Activated T-helper 2 cell treated with anti-CD3 and anti-CD28 coated beads, Interferon-gamma antibody, Interleukin-2, Interleukin-4, amounts not matched to agents 10 μg/mL and 5 μg/mL and 100 μg/mL, durations not matched to agents 14 hours and 24 hours and 36 hours (primary cell): ENCODE data around the gene SLC9A9. TPM values are rescaled to one million over a fixed set of nuclear protein-coding genes. Genes with fewer than 3 reads are reported as not detected.
"Not testable (repeated sequence)": the region's sequence is repeated elsewhere in the genome, so short reads cannot be mapped to it uniquely, and the experiment has no call there.

Experiments used
- DNase-seq: peaks from one replicate; pipeline ENCODE4 v3.0.0; 2021; ENCODE audit warnings: low spot score
- H3K27ac Mint-ChIP-seq: one replicate; pipeline ENCODE4 v1.8.0; 2021; ENCODE audit warnings: mixed read lengths
- H3K27me3 Mint-ChIP-seq: one replicate; pipeline ENCODE4 v1.8.0; 2021; ENCODE audit warnings: low read depth, mixed read lengths
- H3K36me3 Mint-ChIP-seq: one replicate; pipeline ENCODE4 v1.8.0; 2021; ENCODE audit warnings: low read depth, mixed read lengths
- H3K4me1 Mint-ChIP-seq: one replicate; pipeline ENCODE4 v1.8.0; 2021; ENCODE audit warnings: low read depth, mixed read lengths
- H3K4me3 Mint-ChIP-seq: one replicate; pipeline ENCODE4 v1.8.0; 2021; ENCODE audit warnings: low read depth, mild to moderate bottlenecking, moderate library complexity, mixed read lengths
- H3K9me3 Mint-ChIP-seq: one replicate; pipeline ENCODE4 v1.8.0; 2021; ENCODE audit warnings: mixed read lengths
- intact Hi-C: fragments of 100-400 bp; cut with micrococcal nuclease; formaldehyde crosslinking; loops from one replicate; pipeline ENCODE4 v1.15.1; 2023
- total RNA-seq: library from RNA; stranded (reverse); gene quantifications from 2 replicates; pipeline ENCODE4 v1.2.3, GENCODE V29; 2022

Gene SLC9A9
- total RNA-seq = 1.6 and 2.0 TPM in 2 replicates

DNA sequence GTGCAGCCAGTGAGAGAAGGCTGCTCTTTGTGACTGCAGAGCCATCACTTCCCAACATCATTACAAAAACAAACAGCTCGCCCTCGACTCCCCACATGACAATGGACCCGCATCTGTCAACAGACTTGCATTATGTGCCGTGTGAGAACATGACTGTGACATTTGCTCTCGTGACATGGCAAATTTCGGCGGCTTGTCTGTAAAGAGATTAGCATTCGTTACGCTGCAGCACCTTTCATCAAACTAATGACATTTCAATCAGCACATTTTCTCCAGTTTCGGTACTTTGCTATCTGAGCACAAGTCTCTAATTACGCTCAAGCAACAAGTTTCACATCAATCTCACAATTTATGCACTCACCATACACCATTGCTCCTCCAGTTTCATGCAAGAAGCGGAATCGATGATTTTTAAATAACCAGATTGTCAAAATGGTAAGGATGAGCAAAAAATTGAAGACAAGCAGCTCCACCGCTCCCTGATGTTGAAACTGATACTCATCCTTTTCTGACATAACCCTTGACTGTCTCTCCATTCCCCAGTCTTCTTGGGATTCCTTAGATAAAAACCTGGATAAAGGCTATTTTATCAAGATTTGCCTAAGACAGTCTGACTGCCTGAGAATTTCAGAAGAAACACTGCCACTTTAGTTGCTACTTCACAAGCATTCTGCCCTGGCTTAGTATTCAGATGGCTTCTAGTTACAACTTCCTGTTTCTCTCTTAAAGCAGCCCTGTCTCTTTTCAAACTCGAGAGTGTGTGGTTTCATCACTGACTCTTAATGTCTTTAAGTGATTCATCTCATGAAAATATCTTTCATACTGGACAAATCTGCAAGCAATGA, at the start of gene SLC9A9:
SLC9A9 (minus strand) TSS at position 682 of the 845 bp plus-strand sequence; CDS start at position 536, 146 bp downstream.
- Mint-ChIP-seq H3K27me3 (peaks cover 16% of the 10 kb centered on the region), H3K4me3 (peak within 1 kb of the TSS; percentile 90), H3K27ac (peak within 1 kb of the TSS; percentile 83), H3K4me1 (peaks cover 47% of the 10 kb centered on the region), H3K9me3 (no peaks in the 10 kb centered on the region), H3K36me3 (no peaks in the 10 kb centered on the region)
- DNase-seq = no peak
- intact Hi-C loops = loop anchor here (1.0 to 10.0 kb wide), 5 partner anchors 13 to 403 kb away; partner anchors contain the start of gene DIPK2A

DNA sequence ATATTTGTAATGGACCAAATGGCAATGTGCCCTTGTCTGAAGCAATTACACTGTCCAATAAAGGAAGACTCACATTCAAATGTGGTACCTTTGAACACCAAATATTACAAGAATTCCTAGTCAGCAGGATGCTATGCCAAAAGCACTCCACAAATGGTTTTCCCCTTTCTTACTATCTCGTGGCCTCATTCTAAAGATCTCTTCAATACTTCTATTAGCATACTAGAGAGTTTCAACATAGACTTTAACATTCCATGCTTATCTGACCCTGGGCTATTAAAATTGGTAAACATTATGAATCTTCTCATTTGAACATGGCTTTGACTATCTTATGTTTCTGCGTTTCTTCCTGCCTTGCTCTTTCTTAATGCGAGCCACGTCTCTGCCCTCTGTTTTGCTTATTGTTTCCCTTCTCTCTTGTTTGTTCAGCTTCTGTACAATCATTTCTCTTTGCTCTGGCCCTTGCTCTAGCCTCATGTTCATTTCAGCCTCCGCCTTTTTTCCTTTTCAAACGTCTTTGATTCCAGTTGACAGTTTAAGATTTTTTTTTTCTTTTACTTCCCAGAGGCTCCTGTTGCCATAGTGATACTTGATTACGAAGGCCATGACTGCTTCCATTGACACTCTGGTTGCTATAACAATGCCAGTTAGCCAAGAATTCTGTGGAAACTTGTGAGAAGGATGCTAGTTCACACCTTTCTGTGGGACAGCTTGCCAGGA, 49.5 kb upstream of the SLC9A9 start:
- no peaks in the 10 kb centered on the region for H3K4me1 Mint-ChIP-seq
- H3K27me3 Mint-ChIP-seq = peaks cover 5% of the 10 kb centered on the region
- intact Hi-C loops = no loop called here
- no peaks in the 10 kb centered on the region for H3K36me3 Mint-ChIP-seq
- H3K27ac Mint-ChIP-seq = no peak overlapping the region
- no peak for DNase-seq
- H3K9me3 Mint-ChIP-seq = no peaks in the 10 kb centered on the region
- no peak overlapping the region for H3K4me3 Mint-ChIP-seq

DNA sequence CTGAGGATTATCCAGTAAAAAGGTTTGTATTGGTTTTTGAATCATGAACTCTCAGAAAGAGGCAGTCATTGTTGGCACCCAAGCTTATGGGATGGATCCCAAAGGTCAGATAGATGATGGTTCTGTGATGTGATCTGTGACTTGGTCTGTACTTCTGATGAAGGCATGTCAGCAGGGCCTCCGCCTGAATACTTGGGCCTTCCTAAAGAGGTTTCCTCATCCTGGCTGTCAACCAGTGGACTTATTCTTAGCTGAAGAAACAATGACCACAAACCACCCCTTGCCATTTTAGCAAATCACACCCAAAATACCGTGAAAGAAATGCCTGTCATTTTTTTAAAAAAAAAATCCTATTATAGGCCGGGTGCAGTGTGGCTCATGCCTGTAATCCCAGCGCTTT, 48.2 kb upstream of the SLC9A9 start:
- no peak for DNase-seq

DNA sequence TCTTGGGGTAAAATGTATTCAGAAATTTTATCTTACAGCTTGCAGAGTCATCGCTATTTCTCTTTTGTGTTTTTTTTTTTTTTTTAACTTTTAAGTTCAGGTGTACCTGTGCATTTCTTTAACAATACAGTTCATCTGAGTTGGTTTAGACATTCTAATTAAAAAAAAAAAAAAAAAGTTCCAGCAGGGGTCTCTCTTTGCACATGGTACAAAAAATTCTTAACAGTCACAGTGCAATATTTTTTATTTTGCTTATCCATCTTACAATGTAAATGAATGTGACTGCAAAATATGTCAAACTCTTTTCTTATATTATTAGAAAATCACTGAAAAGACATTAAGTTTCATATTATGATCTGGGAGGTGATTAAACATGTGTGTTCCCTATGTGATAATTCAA, 47.5 kb upstream of the SLC9A9 start:
- Mint-ChIP-seq H3K36me3 (no peaks in the 10 kb centered on the region), H3K27me3 (peaks cover 8% of the 10 kb centered on the region), H3K27ac (no peak overlapping the region), H3K4me1 (no peaks in the 10 kb centered on the region), H3K4me3 (no peak overlapping the region), H3K9me3 (no peaks in the 10 kb centered on the region)
- no peak for DNase-seq
- intact Hi-C loops = no loop called here

More for the DNA sequence above, 48.2 kb upstream of the SLC9A9 start:
- intact Hi-C loops = no loop called here
- Mint-ChIP-seq H3K4me3 (no peak overlapping the region), H3K36me3 (no peaks in the 10 kb centered on the region), H3K9me3 (no peaks in the 10 kb centered on the region), H3K27me3 (peaks cover 8% of the 10 kb centered on the region), H3K4me1 (no peaks in the 10 kb centered on the region), H3K27ac (no peak overlapping the region)

DNA sequence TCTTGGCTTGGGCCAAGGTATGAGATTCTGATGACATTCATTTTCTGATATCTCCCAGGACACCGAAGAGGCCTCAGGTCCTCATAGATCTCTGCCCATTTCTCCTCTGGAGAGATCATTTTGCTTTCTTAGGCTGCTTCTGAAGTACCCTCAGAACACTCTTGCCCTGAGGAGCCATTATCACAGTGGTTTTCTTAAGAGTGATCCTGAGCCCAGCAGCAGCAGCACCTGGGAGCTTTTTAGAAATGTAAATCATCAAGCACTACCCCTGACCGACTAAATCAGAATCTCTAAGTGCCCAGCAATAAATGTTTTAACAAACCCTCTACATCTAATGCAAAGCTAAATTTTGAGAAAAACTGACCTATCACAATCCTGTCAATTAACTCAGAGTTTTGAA, 40.6 kb upstream of the SLC9A9 start:
- DNase-seq = no peak
- no peaks in the 10 kb centered on the region for H3K36me3 Mint-ChIP-seq
- no peaks in the 10 kb centered on the region for H3K4me1 Mint-ChIP-seq
- peaks cover 13% of the 10 kb centered on the region for H3K27me3 Mint-ChIP-seq
- H3K27ac Mint-ChIP-seq = no peak overlapping the region
- intact Hi-C loops = loop anchor here (5.0 kb wide), 1 partner anchor 63 kb away; no protein-coding TSS in a partner anchor
- no peak overlapping the region for H3K4me3 Mint-ChIP-seq
- H3K9me3 Mint-ChIP-seq = no peaks in the 10 kb centered on the region

DNA sequence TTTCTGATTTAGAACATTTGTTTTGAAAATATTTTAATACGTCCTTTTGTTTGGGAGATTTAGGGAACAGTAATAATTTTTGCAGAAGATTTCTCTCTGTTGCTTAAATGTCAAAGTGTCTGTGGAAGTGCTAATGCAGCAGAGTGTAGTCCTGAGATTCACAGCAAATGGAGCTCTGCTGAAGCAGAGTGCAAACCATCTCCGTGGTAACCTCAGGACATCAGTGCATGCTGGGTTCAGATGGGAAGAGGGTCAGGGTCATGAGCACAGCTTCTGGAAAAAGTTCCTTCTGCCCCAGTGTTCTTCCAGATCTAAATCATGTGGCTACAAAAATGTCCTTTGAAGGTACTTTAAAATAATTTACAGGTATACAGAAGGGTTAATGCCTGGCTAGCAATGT, 39.9 kb upstream of the SLC9A9 start:
- Mint-ChIP-seq H3K27ac (no peak overlapping the region), H3K4me1 (no peaks in the 10 kb centered on the region), H3K36me3 (no peaks in the 10 kb centered on the region), H3K4me3 (no peak overlapping the region), H3K27me3 (peaks cover 13% of the 10 kb centered on the region), H3K9me3 (no peaks in the 10 kb centered on the region)
- DNase-seq = no peak
- intact Hi-C loops = loop anchor here (5.0 kb wide), 1 partner anchor 64 kb away; no protein-coding TSS in a partner anchor

DNA sequence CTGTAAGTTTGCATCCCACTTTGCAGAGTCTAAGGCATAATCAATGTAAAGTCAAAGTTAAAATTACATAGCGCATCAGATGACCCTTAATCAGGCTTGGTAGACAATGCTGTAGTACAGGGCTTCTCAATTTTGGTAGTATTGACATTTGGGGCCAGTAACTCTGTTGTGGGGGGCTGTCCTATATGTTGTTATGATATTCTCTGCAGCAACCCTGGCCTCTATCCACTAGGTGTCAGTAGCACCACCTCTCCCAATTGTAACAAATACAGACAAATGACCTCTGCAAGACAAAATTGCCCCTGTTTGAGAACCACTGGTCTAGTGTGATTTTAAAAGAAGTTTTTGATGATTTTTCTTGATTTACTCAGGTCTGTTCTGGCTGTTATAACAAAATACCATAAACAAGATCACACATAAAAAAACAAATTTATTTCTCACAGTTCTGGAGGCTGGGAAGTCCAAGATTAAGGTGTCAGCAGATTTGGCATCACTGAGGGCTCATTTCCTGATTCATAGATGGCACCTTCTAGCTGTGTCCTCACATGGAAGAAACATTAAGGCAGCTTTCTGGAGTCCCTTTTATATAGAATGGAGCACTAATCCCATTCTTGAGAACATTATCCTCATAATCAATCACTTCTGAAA, 37.6 kb upstream of the SLC9A9 start:
- H3K4me1 Mint-ChIP-seq = no peaks in the 10 kb centered on the region
- no peaks in the 10 kb centered on the region for H3K9me3 Mint-ChIP-seq
- H3K36me3 Mint-ChIP-seq = no peaks in the 10 kb centered on the region
- H3K27me3 Mint-ChIP-seq = peaks cover 17% of the 10 kb centered on the region
- H3K27ac Mint-ChIP-seq = no peak overlapping the region
- H3K4me3 Mint-ChIP-seq = no peak overlapping the region
- intact Hi-C loops = loop anchor here (5.0 kb wide), 1 partner anchor 66 kb away; no protein-coding TSS in a partner anchor
- no peak for DNase-seq

DNA sequence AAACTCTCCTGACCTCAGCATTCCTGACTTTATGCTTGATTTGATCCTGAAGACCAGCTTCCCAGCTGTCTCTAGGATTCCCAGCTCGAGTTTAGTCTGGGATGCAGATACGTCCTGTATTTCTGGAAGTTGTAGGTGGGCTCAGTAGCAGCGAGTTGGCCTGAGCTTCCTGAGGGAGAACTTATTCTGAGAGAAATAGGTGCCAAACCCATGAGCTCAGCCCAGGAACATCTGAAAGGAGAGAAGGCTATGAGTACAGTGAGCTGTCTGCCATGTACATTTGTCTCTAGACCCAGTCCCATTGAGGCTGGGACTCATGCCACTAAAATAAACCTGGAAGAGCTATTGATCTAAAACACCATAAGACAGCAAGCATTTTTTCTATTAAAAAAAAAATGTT, 36.6 kb upstream of the SLC9A9 start:
- H3K4me1 Mint-ChIP-seq = no peaks in the 10 kb centered on the region
- H3K27me3 Mint-ChIP-seq = peaks cover 19% of the 10 kb centered on the region
- no peak overlapping the region for H3K27ac Mint-ChIP-seq
- no peak for DNase-seq
- no peaks in the 10 kb centered on the region for H3K9me3 Mint-ChIP-seq
- no peak overlapping the region for H3K4me3 Mint-ChIP-seq
- intact Hi-C loops = loop anchor here (5.0 kb wide), 1 partner anchor 67 kb away; no protein-coding TSS in a partner anchor
- H3K36me3 Mint-ChIP-seq = no peaks in the 10 kb centered on the region

DNA sequence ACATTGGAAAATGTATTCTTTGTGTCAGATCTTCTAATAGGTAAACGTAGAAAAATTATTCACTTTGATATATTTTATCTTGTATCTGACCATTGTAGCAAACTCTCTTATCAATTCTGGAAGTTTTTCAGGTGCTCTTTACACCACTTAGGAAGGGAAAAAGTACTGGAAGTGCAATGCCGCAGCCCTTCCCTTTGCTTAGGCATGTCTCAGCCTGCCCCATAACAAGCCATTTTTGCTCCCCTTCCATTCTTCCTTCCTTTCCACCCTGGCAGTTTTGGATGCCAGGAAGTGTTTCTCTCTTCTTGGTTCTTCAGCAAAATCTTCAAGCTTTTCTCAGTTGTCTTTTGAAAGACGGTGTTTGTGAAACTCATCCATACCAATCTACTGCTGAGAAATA, 34.9 kb upstream of the SLC9A9 start:
- no peak overlapping the region for H3K4me3 Mint-ChIP-seq
- no peaks in the 10 kb centered on the region for H3K36me3 Mint-ChIP-seq
- H3K27ac Mint-ChIP-seq = no peak overlapping the region
- H3K9me3 Mint-ChIP-seq = no peaks in the 10 kb centered on the region
- intact Hi-C loops = no loop called here
- DNase-seq = no peak
- peaks cover 19% of the 10 kb centered on the region for H3K27me3 Mint-ChIP-seq
- no peaks in the 10 kb centered on the region for H3K4me1 Mint-ChIP-seq

DNA sequence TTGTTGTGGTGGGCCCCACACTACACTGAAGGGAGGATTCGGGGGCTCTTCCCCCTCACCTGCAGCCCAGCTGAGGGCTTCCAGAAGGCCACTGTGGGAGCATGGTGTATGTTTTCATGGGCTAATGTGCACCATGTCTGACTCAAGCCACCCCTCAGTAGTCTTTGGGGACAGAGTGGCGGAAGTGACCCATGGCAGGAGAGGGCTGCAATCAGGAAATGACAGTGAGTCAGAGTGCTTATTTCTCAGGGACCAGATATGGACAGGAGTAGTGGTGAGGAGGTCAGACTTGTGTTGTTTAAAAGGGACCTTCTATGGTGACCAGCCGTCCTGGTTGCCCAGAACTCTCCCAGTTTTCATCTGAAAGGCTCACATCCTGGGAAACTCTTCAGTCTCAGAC, 32.8 kb upstream of the SLC9A9 start:
- Mint-ChIP-seq H3K9me3 (no peaks in the 10 kb centered on the region), H3K36me3 (no peaks in the 10 kb centered on the region), H3K27me3 (peaks cover 19% of the 10 kb centered on the region), H3K27ac (no peak overlapping the region), H3K4me1 (no peaks in the 10 kb centered on the region), H3K4me3 (no peak overlapping the region)
- no peak for DNase-seq
- intact Hi-C loops = no loop called here

DNA sequence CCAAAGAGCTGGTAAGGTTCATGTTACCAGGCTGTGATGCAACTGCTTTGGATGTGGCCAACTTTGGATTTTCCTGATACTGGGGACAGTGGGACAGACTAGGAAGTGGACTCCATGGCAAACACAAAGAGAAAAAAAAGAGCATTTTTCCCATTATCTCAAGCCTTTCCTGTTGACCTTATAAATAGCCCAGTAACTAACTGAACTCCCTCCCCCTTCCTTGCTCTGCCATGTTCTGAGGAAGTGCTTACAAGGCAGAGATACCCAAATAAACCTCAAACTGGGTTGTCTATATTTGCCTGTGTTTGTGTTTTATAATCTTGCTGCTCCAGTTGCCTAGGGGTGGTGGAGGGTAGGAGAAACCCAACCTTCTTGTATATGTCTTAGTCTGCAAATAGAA, 27.3 kb upstream of the SLC9A9 start:
- DNase-seq = no peak
- H3K27me3 Mint-ChIP-seq = peaks cover 7% of the 10 kb centered on the region
- no peaks in the 10 kb centered on the region for H3K36me3 Mint-ChIP-seq
- H3K4me3 Mint-ChIP-seq = no peak overlapping the region
- no peak overlapping the region for H3K27ac Mint-ChIP-seq
- peaks cover 2% of the 10 kb centered on the region for H3K4me1 Mint-ChIP-seq
- intact Hi-C loops = no loop called here
- no peaks in the 10 kb centered on the region for H3K9me3 Mint-ChIP-seq

DNA sequence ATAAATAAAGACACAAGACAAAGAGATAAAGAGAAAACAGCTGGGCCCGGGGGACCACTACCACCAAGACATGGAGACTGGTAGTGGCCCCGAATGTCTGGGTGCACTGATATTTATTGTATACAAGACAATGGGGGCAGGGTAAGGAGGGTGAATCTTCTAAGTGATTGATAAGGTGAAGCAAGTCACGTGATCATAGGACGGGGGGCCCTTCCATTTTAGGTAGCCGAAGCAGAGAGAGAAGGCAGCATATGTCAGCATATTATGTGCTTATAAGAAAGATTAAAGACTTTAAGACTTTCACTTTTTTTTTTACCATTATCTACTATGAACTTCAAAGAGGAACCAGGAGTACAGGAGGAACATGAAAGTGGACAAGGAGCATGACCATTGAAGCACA, 25.3 kb upstream of the SLC9A9 start:
- intact Hi-C loops, H3K27ac Mint-ChIP-seq, H3K4me3 Mint-ChIP-seq, H3K9me3 Mint-ChIP-seq, H3K4me1 Mint-ChIP-seq, DNase-seq, H3K36me3 Mint-ChIP-seq: not testable (repeated sequence)
- peaks cover 11% of the 10 kb centered on the region for H3K27me3 Mint-ChIP-seq
